Stimulated activated CD4-positive, alpha-beta T cell treated with anti-CD3 and anti-CD28 coated beads, Interleukin-12 subunit alpha, Interleukin-12 subunit beta, amount 100 ng/mL, for 48 hours (primary cell): Measurements from ENCODE around the gene MAD2L2.

Source experiments
- DNase-seq, 3 donors: peaks; one replicate each; pipeline ENCODE4 v3.0.0-alpha.2; 2020; ENCODE audit warnings: low read depth in 2 of 3, low spot score in 1 of 3

The MAD2L2 gene

GRCh38 chr1:11654137-11654938, 26.6 kb downstream of the MAD2L2 start, which contains the start of the genes FBXO2 and FBXO44:
TSS of gene FBXO2 (minus strand) at chr1:11654429. CDS start at chr1:11654340, 89 bp downstream.
TSS of gene FBXO44 (plus strand) at chr1:11654877. CDS start at chr1:11655836, 959 bp downstream.
- DNase-seq: peak; percentile 14 to 54 (median 44)

DNA sequence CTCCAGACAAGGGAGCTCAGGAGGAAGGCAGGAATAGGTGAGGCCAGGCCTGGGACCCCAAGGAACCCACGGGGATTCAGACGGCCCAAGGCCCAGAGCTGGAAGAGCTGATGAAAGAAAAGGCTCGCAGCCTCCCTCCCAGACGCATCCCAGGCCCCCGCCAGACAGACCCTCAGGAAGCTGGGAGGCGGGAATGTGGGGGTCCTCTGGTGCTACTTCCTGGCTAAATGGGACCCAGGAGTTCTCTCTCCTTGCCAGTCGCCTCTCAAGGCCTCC, 27.1 kb downstream of the MAD2L2 start:
- no peak for DNase-seq

DNA sequence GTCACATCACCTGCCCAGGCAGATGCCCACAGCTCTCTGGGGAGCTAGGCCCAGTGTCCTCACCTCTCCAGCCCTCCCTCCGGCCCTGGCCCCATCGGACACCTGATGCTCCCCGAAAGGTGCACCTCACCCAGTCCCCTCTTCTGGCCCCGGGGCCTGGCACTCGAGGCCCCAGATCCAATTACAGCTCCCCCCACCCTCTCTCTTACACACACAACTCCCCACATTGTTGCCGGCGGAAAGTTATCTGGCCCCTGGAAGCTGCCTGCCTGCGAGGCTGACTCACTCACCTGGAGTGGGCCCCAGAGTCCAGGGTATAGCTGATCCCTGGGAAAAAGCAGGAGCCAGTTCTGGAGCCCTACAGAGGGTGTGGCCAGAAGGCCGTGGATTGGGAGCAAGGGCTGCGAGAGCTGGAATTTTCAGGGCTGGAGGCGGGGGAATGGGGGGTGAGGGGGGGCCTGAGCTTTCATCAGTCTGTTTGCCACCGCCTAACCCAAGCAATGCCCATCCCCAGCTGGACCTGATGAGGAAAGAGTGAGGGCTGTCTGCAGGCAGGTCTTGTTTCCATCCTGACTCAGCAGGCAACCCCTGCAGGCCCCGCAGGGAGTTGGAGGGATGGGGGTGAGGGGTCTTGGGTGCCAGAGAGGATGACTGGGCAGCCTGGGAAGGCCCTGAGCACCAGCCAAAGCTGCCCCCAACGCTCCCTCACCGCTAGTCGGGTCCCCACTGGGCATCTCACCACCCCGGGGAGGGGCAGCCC, 27.7 kb downstream of the MAD2L2 start:
- no peak for DNase-seq

DNA sequence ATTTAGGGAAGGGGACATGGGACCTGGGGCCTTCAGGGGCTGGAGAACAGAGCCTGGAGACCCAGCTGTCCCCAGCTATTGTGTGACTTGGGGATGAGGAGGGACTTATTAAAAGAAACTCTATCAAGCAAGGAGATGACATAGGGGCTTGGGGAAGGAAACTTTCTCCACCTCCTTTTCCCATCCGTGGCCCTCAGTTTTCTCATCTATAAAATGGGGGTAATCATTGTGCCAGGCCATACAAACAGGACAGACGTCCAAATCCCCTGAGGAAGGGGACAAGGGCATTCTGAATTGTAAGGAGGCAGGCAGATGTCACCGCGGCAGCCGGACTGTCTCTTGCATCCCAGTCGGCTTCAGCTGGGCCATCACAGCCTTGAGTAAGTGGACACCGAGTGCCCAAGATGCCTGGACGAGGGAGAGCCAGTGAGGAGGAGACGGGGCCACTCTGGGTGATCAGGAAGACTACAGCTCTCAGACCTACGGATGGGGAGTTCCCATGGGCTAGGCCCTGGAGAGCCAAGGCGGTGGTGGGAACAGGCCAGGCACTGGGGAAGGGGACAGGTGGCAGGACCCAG, 28.7 kb downstream of the MAD2L2 start:
- DNase-seq: no peak

- DNase-seq: no peak
Observed at GRCh38 chr1:11651017-11651416, 29.9 kb downstream of the MAD2L2 start.

- peak; percentile 65 to 76 (median 71) for DNase-seq
Observed at GRCh38 chr1:11650331-11650991, 30.5 kb downstream of the MAD2L2 start.

- no peak for DNase-seq
Observed at GRCh38 chr1:11649624-11650330, 31.2 kb downstream of the MAD2L2 start.

DNA sequence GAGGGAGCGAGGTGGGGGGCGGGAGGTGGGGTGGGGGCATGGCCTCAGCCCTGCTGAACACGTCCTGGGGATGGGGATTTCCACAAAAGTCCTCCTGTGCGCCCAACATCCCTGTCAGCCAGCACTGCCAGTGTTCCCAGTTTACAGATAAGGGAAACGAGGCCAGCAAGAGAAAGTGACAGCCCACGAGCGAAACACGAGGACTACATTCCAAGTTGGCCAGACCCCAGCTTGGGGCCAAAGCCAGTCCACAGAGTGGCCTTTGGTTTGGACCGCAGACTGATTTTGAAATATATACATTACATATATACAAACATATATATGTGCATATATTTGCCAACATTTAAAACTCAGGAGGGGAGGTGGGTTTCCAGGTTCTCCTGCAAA, 31.7 kb downstream of the MAD2L2 start:
- no peak for DNase-seq

DNA sequence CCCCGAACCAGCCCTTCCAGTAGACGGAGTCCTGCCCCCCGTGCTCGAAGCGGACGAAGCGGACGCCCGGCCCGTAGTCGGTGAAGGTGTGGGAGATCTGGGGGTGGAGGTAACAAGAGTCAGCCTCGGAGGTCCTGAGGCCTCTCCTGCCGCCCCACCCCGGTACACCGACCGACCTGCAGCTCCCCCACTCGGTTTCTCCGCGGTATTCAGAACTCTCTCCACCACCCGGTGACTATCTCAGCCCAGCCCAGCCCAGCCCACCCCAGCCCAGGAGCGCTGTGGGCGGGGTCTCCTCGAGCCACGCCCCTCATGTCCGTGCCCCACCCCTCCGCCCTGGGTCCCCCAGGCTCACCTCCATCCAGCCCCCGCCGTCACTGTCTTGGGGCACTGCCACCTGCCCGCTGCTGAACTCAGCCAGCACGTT, 32.2 kb downstream of the MAD2L2 start:
- peak; percentile 15 to 19 (median 15) for DNase-seq

DNA sequence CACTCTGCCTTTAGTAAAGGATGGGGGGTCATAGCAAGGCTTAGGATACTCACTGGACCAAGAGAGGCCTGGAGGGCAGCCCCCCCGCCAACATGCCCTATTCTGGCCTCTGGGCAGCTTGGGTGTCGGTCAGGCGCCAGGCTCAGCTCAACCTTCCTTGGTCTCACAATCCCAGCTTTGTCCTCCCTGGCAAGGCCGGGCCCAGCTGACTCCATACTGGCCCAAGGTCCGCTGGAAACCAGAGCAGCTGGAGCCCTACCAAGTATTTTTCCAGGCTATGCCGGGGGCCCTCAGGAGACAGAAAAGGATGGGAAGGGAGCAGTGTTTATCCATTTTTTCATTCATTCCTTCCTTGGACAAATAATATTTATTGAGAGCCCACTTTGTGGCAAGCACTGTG, 32.9 kb downstream of the MAD2L2 start:
- DNase-seq: no peak

- no peak for DNase-seq
Observed at GRCh38 chr1:11647333-11647732, 33.6 kb downstream of the MAD2L2 start.

DNA sequence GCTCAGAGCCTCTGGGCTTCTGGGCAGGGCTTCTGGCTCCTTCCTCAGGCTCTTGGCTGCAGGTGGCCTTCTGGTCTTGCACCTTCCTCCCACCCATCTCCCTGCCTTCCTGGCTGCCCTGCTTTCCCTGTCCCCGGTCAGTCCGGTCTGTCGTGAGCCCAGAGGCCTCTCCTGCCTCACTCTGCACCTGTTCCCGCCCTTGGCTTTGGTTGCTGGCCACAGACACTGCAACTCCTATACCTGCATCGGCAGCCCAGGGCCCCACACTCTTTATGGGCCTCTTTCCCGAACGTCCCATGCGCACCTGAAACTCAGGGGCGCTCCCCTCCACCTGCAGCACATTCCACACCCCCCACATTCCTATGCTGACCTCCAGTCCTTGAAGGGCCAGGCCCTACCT, 34.6 kb downstream of the MAD2L2 start:
- no peak for DNase-seq

DNA sequence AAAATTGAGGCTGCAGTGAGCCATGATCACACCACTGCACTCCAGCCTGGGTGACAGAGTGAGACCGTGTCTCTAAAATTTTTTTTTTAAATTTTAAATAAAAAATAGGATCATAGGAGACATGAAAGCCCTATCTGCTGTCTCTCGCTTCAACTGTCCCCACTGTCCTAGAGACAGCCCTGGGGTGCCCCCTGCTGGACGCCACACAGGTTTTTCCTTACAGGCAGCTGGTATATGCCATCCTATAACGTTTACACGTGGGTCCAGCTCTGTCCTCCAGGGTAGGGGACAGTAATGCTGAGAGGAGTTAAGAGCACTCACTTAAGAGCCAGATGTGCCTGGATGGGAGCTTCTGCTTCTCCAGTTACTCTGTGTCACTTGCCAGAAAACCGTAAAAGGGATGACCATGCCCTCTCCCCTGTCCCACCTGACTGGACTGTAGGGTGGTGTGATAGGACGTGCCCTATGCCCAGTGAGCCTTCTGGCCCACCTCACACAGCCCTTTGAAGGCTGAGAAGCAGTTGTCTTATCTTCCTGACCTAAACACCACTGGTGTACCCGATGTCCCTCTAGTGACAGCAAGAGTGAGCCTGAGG, 35.2 kb downstream of the MAD2L2 start:
- DNase-seq: peak; percentile 69 to 82 (median 78)

- DNase-seq: no peak
Observed at GRCh38 chr1:11645270-11645669, 35.7 kb downstream of the MAD2L2 start.

DNA sequence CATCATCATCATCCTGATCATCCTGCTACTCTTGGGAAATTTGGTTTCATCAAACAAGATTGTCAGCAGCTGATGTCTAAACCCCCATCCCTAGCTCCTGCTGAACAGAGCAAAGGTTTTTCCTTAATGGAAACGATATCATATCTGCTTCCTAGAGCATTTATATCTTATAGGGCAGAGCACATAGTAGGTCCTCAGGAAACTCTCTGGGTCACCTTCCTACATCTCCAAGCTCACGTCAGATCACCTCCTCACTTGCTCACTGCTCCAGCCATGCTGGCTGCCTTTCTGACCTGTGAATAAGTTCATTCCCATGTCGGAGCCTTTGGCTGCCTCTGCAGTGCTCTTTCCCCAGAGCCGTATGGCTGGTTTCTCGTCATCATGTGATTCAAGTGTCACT, 37.2 kb downstream of the MAD2L2 start:
- no peak for DNase-seq

DNA sequence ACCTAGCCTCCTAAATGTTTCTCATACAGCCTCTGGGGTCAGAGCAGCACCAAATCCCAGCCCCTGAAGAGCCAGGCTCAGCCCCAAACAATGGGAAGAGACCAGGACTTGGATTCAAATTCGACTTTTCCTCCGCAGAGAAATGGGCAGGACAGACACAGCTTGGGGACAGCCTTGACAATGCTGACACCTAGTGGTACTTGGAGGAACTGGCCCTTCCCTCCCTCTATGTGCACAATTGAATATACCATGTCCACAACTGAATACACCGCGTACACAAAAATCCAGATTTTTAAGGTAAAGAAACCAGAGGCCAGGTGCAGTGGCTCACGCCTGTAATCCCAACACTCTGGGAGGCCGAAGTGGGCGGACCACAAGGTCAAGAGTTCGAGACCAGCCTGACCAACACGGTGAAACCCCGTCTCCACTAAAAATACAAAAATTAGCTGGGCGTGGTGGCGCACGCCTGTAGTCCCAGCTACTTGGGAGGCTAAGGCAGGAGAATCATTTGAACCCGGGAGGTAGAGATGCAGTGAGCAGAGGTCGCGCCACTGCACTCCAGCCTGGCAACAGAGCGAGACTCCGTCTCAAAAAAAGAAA, 38.4 kb downstream of the MAD2L2 start:
- peak; percentile 55 to 78 (median 57) for DNase-seq

DNA sequence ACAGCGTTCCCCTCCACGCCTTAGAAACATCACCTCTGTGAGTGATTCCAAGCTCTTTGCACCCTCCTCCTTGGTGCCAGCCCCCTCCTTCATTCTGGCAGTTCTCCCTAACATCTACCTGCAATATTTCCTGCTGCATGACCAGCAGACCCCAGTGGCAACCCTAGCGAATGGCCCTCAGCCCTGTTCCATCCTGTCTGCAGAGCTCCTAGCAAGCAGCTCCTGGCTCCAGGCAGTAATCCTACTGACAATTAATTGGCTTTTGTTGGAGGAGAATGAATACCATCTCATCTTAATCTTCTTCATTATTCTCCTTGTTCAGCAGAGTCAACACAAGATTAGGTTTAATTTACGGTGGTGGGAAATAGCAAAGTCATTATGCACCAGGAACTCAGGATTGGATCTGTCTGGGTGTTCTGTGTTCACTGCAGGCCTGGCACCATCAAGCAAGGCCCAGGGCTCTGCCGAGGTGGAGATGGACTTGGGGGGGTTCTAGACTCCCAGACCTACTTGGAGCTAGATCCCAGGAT, 39.1 kb downstream of the MAD2L2 start:
- no peak for DNase-seq

GRCh38 chr1:11640944-11641343, 40.0 kb downstream of the MAD2L2 start:
- DNase-seq: no peak

GRCh38 chr1:11640101-11640500, 40.8 kb downstream of the MAD2L2 start:
- DNase-seq: no peak

DNA sequence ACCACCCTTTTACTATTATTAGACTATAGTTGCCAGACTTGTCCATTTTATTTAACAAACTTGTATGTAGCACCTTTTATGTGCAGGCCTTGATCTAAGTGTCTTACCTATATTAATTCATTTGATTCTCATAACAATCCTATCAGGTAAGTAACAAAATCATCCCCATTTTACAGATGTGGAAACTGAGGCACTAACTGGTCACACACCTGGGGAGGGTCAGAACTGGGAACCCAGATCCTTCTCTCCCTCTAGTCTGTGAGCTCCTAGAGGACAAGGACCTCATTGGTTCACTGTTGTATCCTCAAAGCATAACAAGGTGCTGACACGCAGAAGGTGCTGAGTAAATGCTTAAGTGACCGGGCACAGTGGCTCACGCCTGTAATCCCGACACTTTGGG, 41.6 kb downstream of the MAD2L2 start:
- DNase-seq: no peak
